GM12878 (cell line): ENCODE results near the gene TRIM8. TPM values are rescaled to one million over a fixed set of nuclear protein-coding genes. Genes with fewer than 3 reads are reported as not detected.

Source experiments
- ATAC-seq: fragments of 200-7000 bp; cut with Tn5 transposase; 3 replicates; pipeline ENCODE4 v1.9.1; 2020; ENCODE audit warnings: mild to moderate bottlenecking, moderate library complexity
- BruUV-seq: library from RNA; stranded (reverse); fragments of 400-500 nt; replicated peaks from 2 replicates; lab custom pipeline; 2021; lab: Mats Ljungman, UMichigan
- CTCF ChIA-PET: fragments of 300-600 bp; sonication (Branson Sonifier 250); formaldehyde crosslinking; extraction: SDS; loops from one replicate; lab custom pipeline; 2021; ENCODE audit warnings: inconsistent platforms; lab: Yijun Ruan, JAX
- POLR2A ChIA-PET: fragments of 350-600 bp; formaldehyde crosslinking; extraction: SDS; loops from one replicate; lab custom pipeline; 2021; ENCODE audit warnings: inconsistent platforms; lab: Charles Lee
- RAD21 ChIA-PET: fragments of 300-600 bp; sonication (Branson Sonifier 250); formaldehyde crosslinking; loops from one replicate; lab custom pipeline; 2023; ENCODE audit warnings: antibody characterized with exemption; ENCODE audit not compliant: unreplicated experiment; lab: Charles Lee
- SMC1A ChIA-PET: fragments of 300-600 bp; sonication (Branson Sonifier 250); formaldehyde crosslinking; loops from one replicate; lab custom pipeline; 2023; ENCODE audit not compliant: unreplicated experiment, uncharacterized antibody; lab: Charles Lee
- DNase-seq: peaks from one replicate; pipeline ENCODE4 v3.0.0-alpha.2; 2011; ENCODE audit warnings: low read depth, low spot score
- FAIRE-seq: peaks from 3 replicates; lab custom pipeline; 2011; peaks lifted over from hg19 to GRCh38; lab: Jason Lieb, UNC
- H2AFZ ChIP-seq: 2 replicates; pipeline ENCODE4 v1.6.0; 2011; ENCODE audit warnings: low read depth, low read length, control low read depth; ENCODE audit not compliant: control insufficient read depth
- H3K27ac ChIP-seq: 2 replicates; pipeline ENCODE4 v1.5.1; 2011; ENCODE audit warnings: control low read depth; ENCODE audit not compliant: control insufficient read depth, insufficient read depth
- H3K27me3 ChIP-seq, 2 experiments: replicated peaks in 1 of 2; 2 replicates each; pipeline versions ENCODE4 v1.6.0 to v1.6.1; 2011; ENCODE audit warnings: low read length in 1 of 2; ENCODE audit not compliant: control insufficient read depth in 2 of 2, insufficient read depth in 2 of 2
- H3K36me3 ChIP-seq, 2 experiments: 2 replicates each; pipeline ENCODE4 v1.5.1; 2011; ENCODE audit warnings: low read length in 1 of 2; ENCODE audit not compliant: control insufficient read depth in 2 of 2, insufficient read depth in 2 of 2
- H3K4me1 ChIP-seq: 2 replicates; pipeline ENCODE4 v1.6.1; 2011; ENCODE audit warnings: mild to moderate bottlenecking, low read length, moderate library complexity, mixed read lengths; ENCODE audit not compliant: control insufficient read depth, insufficient read depth
- H3K4me2 ChIP-seq: 2 replicates; pipeline ENCODE4 v1.6.0; 2011; ENCODE audit warnings: control low read depth; ENCODE audit not compliant: control insufficient read depth, insufficient read depth
- H3K4me3 ChIP-seq: fragments of 200-600 bp; sonication (generic); 2 replicates; pipeline ENCODE4 v1.5.1; 2016
- H3K79me2 ChIP-seq: 2 replicates; pipeline ENCODE4 v1.6.0; 2011; ENCODE audit warnings: low read length; ENCODE audit not compliant: control insufficient read depth, insufficient read depth
- H3K9ac ChIP-seq: 2 replicates; pipeline ENCODE4 v1.8.0; 2011; ENCODE audit warnings: low read length, control low read depth, mixed read lengths; ENCODE audit not compliant: control insufficient read depth, insufficient read depth
- H3K9me3 ChIP-seq: replicated peaks from 3 replicates; pipeline ENCODE4 v1.5.1; 2011; ENCODE audit warnings: mild to moderate bottlenecking, low read length; ENCODE audit not compliant: control insufficient read depth, insufficient read depth
- H4K20me1 ChIP-seq: 2 replicates; pipeline ENCODE4 v1.6.0; 2011; ENCODE audit not compliant: control insufficient read depth, insufficient read depth
- ATF7 ChIP-seq: fragments of 450-650 bp; IDR thresholded peaks from 2 replicates; pipeline ENCODE4 v1.6.1; 2016; ENCODE audit warnings: low read depth, mild to moderate bottlenecking
- HCFC1 ChIP-seq: fragments of 150-350 bp; IDR thresholded peaks from 2 replicates; pipeline ENCODE4 v1.6.1; 2014; ENCODE audit warnings: low read length
- KDM1A ChIP-seq: fragments of 200-600 bp; sonication (generic); IDR thresholded peaks from 2 replicates; pipeline ENCODE4 v1.6.1; 2016; ENCODE audit warnings: borderline replicate concordance
- PAX8 ChIP-seq: fragments of 450-650 bp; IDR thresholded peaks from 2 replicates; pipeline ENCODE4 v1.6.1; 2017; ENCODE audit warnings: mild to moderate bottlenecking, moderate library complexity
- REST ChIP-seq: IDR thresholded peaks from 2 replicates; pipeline ENCODE4 v1.6.1; 2012; ENCODE audit warnings: mild to moderate bottlenecking, low read depth, low read length
- SUPT20H ChIP-seq: IDR thresholded peaks from 2 replicates; pipeline ENCODE4 v1.6.1; 2011; ENCODE audit warnings: low read depth, mild to moderate bottlenecking, low read length, moderate library complexity, borderline replicate concordance; ENCODE audit not compliant: control insufficient read depth
- TCF3 ChIP-seq: IDR thresholded peaks from 2 replicates; pipeline ENCODE4 v1.6.1; 2012; ENCODE audit warnings: low read depth, mild to moderate bottlenecking, low read length, borderline replicate concordance; ENCODE audit not compliant: insufficient read depth
- ZNF274 ChIP-seq: IDR thresholded peaks from one replicate; pipeline ENCODE4 v1.8.0; 2011; ENCODE audit not compliant: insufficient read length, insufficient read depth
- WGBS: methylation state at CpG from one replicate; pipeline ENCODE4 v1.1.6; 2016; ENCODE audit warnings: low lambda C conversion rate; ENCODE audit not compliant: insufficient replicate concordance, insufficient coverage; ENCODE audit errors: missing lambda C conversion rate; 5-methylcytosine and 5-hydroxymethylcytosine counted together
- in situ Hi-C: fragments of 300-500 bp; cut with MboI; formaldehyde crosslinking; loops from 9 replicates; pipeline ENCODE4 v1.14.3; 2018; ENCODE audit warnings: mixed read lengths
- intact Hi-C: fragments of 100-400 bp; cut with micrococcal nuclease; formaldehyde crosslinking; loops from one replicate; pipeline ENCODE4 v1.14.2; 2022; ENCODE audit not compliant: unreplicated experiment
- polyA plus RNA-seq, 11 experiments: library from polyadenylated mRNA; depleted of rRNA in 4 of 11; unstranded in 6 of 11; stranded (reverse) in 5 of 11; fragments of >200 nt; fragmentation: Nextera tagmentation in 4 of 11; fragmentation: Illumina TruSeq in 1 of 11; extraction: Ambion mirVana in 4 of 11; extraction: Trizol in 1 of 11; gene quantifications; 1 replicate in 1 of 11; 2 replicates in 10 of 11; pipeline versions ENCODE4 v1.2.1 to v1.2.3, GENCODE V29; 2011 to 2016; ENCODE audit warnings: inconsistent platforms in 2 of 11, missing spikeins in 2 of 11, low read depth in 1 of 11
- total RNA-seq, 4 experiments: library from RNA; depleted of rRNA in 3 of 4; stranded (reverse); fragments of >200 nt in 3 of 4; fragmentation: Illumina TruSeq in 1 of 4; extraction: Trizol in 1 of 4; gene quantifications; 2 replicates each; pipeline versions ENCODE4 v1.2.1 to v1.2.3, GENCODE V29; 2013 to 2021
- TF ChIP-seq, protein P1 (sequence below): fragments of 450-650 bp; formaldehyde crosslinking; IDR thresholded peaks from 2 replicates; pipeline ENCODE4 v1.4.0; 2020; ENCODE audit warnings: mild to moderate bottlenecking, moderate library complexity
- TF ChIP-seq, protein P2 (sequence below): fragments of 450-650 bp; IDR thresholded peaks from 2 replicates; pipeline ENCODE4 v1.6.1; 2018; ENCODE audit warnings: borderline replicate concordance, mild to moderate bottlenecking; ENCODE audit not compliant: partially characterized antibody
- TF ChIP-seq, protein P3 (sequence below): fragments of 450-650 bp; conservative IDR thresholded peaks from 2 replicates; pipeline ENCODE4 v1.6.1; 2017; ENCODE audit warnings: mild to moderate bottlenecking, moderate library complexity

The TRIM8 gene
- total and polyA plus RNA-seq, 10 of the 15 experiments (the other 5 are each of a cell fraction or from before 2014, with no cell fraction given), result 7.9 to 53.2 (median 24.6) TPM

GRCh38 chr10:102612964-102613275, 31.4 kb upstream of the TRIM8 start (continued):
- TF ChIP-seq, protein P1, sequence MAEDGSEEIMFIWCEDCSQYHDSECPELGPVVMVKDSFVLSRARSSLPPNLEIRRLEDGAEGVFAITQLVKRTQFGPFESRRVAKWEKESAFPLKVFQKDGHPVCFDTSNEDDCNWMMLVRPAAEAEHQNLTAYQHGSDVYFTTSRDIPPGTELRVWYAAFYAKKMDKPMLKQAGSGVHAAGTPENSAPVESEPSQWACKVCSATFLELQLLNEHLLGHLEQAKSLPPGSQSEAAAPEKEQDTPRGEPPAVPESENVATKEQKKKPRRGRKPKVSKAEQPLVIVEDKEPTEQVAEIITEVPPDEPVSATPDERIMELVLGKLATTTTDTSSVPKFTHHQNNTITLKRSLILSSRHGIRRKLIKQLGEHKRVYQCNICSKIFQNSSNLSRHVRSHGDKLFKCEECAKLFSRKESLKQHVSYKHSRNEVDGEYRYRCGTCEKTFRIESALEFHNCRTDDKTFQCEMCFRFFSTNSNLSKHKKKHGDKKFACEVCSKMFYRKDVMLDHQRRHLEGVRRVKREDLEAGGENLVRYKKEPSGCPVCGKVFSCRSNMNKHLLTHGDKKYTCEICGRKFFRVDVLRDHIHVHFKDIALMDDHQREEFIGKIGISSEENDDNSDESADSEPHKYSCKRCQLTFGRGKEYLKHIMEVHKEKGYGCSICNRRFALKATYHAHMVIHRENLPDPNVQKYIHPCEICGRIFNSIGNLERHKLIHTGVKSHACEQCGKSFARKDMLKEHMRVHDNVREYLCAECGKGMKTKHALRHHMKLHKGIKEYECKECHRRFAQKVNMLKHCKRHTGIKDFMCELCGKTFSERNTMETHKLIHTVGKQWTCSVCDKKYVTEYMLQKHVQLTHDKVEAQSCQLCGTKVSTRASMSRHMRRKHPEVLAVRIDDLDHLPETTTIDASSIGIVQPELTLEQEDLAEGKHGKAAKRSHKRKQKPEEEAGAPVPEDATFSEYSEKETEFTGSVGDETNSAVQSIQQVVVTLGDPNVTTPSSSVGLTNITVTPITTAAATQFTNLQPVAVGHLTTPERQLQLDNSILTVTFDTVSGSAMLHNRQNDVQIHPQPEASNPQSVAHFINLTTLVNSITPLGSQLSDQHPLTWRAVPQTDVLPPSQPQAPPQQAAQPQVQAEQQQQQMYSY (CRISPR knock-in tag), result no peak

- H2AFZ ChIP-seq, result no peak overlapping the region
- no peak overlapping the region for H3K9ac ChIP-seq
- H3K9me3 ChIP-seq, result no peaks in the 10 kb centered on the region
- ChIA-PET RAD21 (no interaction called here), CTCF (interaction anchor here (1.4 kb wide), 1 partner anchor 29 kb away, joined by 4 read pairs; no protein-coding TSS in a partner anchor), POLR2A (no interaction called here), SMC1A (interaction anchor here (1.6 kb wide), 1 partner anchor 13 kb away, joined by 3 read pairs; no protein-coding TSS in a partner anchor)
- no peak overlapping the region for H3K27ac ChIP-seq
- no peak overlapping the region for H3K4me3 ChIP-seq
- peaks cover 6% of the 10 kb centered on the region for H3K4me1 ChIP-seq
- H3K4me2 ChIP-seq, result no peak overlapping the region
- H4K20me1 ChIP-seq, result 0 out of 2 replicates have a peak, but pooled peaks cover 2% of the 10 kb centered on the region
- FAIRE-seq, result no peak
- intact Hi-C loops (no loop called here), in situ Hi-C loops (no loop called here)
- DNase-seq, result no peak
- ATAC-seq, result no peak
- H3K27me3 ChIP-seq, result no peaks in the 10 kb centered on the region
- BruUV-seq, result no TSS peak
- H3K79me2 ChIP-seq, result no peaks in the 10 kb centered on the region
- 91% methylated on average over 7 of the region's 7 CpGs for whole genome bisulfite sequencing
- H3K36me3 ChIP-seq, result peaks cover 2 to 5% of the 10 kb centered on the region in 2 experiments; a peak in 3 of 4 replicates
- TF ChIP-seq ZNF274, result no peak
- no peak for TF ChIP-seq KDM1A
- no peak for TF ChIP-seq SUPT20H
- no peak for TF ChIP-seq TCF3
- no peak for TF ChIP-seq PAX8
- TF ChIP-seq HCFC1, result no peak
- TF ChIP-seq, protein P2, sequence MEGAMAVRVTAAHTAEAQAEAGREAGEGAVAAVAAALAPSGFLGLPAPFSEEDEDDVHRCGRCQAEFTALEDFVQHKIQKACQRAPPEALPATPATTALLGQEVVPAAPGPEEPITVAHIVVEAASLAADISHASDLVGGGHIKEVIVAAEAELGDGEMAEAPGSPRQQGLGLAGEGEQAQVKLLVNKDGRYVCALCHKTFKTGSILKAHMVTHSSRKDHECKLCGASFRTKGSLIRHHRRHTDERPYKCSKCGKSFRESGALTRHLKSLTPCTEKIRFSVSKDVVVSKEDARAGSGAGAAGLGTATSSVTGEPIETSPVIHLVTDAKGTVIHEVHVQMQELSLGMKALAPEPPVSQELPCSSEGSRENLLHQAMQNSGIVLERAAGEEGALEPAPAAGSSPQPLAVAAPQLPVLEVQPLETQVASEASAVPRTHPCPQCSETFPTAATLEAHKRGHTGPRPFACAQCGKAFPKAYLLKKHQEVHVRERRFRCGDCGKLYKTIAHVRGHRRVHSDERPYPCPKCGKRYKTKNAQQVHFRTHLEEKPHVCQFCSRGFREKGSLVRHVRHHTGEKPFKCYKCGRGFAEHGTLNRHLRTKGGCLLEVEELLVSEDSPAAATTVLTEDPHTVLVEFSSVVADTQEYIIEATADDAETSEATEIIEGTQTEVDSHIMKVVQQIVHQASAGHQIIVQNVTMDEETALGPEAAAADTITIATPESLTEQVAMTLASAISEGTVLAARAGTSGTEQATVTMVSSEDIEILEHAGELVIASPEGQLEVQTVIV, result no peak
- no peak for TF ChIP-seq ATF7
- TF ChIP-seq REST, result no peak
- TF ChIP-seq, protein P3, sequence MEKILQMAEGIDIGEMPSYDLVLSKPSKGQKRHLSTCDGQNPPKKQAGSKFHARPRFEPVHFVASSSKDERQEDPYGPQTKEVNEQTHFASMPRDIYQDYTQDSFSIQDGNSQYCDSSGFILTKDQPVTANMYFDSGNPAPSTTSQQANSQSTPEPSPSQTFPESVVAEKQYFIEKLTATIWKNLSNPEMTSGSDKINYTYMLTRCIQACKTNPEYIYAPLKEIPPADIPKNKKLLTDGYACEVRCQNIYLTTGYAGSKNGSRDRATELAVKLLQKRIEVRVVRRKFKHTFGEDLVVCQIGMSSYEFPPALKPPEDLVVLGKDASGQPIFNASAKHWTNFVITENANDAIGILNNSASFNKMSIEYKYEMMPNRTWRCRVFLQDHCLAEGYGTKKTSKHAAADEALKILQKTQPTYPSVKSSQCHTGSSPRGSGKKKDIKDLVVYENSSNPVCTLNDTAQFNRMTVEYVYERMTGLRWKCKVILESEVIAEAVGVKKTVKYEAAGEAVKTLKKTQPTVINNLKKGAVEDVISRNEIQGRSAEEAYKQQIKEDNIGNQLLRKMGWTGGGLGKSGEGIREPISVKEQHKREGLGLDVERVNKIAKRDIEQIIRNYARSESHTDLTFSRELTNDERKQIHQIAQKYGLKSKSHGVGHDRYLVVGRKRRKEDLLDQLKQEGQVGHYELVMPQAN, result no peak
Measured at GRCh38 chr10:102613286-102613685, 31.0 kb upstream of the TRIM8 start.
